HG03095 (cell line): Measurements from ENCODE around the gene ELAPOR1.

Source experiments
- ATAC-seq: cut with Tn5 transposase; IDR thresholded peaks from one replicate; pipeline ENCODE4 v1.9.1; 2021; ENCODE audit warnings: moderate library complexity; ENCODE audit not compliant: unreplicated experiment

Gene ELAPOR1

GRCh38 chr1:109113590-109114341 is at the start of gene ELAPOR1:
ELAPOR1 (plus strand) TSS chr1:109114115; CDS start chr1:109114184, 69 bp downstream.
- peak; percentile 51 for ATAC-seq

GRCh38 chr1:109065137-109065536 is 48.8 kb upstream of the ELAPOR1 start:
- ATAC-seq, result no peak

DNA sequence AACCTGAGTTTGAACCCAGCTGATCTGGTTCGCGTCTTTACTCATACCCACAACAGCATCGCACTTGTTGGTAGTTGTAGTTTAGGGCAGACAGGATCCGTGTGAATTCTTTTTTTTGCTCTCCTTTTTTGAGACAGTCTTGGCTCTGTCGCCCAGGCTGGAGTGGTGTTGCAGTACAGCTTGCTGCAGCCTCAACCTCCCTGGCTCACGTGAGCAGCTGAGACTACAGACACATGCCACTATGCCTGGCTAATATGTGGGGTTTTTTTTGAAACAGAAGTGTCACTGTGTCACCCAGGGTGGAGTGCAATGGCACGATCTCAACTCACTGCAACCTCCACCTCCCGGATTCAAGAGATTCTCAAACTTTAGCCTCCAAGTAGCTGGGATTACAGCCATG is 46.0 kb upstream of the ELAPOR1 start:
- no peak for ATAC-seq

DNA sequence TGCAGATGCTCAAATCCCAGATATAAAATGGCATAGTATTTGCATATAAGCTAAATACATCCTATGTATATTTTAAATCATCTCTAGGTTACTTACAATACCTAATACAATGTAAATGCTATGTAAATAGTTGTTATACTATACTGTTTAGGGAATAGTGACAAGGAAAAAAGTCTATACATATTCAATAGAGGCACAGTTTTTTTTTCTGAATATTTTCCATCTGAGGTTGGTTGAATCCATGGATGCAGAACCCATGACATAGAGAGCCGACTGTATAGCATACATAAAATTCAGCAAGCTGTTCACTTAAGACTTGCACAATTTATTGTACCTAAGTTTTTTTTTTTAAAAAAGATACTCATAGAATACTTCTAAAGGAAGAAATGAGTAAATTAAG is 44.6 kb upstream of the ELAPOR1 start:
- ATAC-seq, result no peak

DNA sequence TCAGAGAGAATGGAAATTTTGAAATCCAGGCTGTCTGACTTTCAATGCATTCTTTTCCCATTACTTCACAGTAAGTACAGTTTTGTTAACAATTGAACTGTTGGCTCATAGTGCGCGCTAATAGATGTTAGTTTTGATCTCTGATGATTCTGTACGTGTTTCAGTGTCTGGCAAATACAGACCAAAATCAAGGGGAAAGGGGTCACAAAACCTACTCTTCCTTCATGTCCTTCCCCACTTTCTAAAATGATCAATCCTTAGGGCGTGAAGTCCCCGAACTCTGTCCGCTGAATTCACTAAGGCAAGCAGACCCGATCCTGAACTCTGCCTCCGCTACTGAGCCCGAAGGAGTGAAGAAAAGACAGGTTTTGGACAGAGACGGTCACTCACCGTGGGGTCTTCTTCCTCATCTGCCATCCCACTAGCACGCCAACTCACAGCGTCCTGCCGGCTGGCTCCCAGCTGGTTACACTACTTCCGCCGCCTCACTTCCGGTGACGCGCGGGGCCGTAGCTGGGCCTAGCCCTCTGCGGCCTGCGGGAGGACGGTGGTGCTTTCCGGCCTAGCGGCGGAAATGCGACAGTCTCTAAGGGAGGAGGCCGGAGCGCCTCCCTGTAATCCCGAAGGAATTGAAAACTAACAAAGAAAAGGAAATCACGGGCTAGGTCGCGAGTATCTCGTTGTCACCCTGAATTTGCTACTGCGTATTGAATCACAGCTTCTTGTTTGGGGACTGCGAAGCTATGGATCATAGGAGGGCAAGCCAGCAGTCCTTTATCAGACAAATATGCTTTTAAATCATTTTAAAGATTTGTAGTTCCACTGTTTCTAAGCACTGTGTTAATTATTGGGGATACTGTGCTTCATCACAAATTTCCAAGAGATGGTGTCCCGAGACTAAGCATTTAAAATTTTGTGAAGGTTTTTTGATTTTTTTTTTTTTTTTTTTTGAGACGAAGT is 38.1 kb upstream of the ELAPOR1 start, which contains the start of gene TAF13:
TSS of gene TAF13 (minus strand) at position 473 of the 960 bp plus-strand sequence. CDS start at position 417, 56 bp downstream.
- ATAC-seq, result peak; percentile 100

DNA sequence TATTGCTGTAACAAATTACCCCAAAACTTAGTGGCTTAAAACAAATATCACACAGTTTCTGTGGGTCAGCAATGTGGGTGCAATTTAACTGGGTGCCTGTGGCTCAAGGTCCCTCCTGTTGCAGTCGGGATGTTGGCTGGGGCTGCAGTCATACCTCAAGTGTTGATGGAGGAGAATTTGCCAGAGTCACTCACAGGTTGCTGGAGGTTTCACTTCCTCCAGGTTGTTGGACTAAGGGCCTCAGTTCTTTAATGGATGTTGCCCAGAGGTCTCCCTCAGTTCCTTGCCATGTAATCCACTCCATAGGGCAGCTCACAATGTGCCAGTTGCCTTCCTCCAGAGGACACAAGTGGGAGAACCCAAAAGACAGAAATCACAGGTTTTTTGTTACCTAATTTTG is 35.6 kb upstream of the ELAPOR1 start:
- no peak for ATAC-seq

GRCh38 chr1:109079240-109079622 is 34.7 kb upstream of the ELAPOR1 start:
- no peak for ATAC-seq

- no peak for ATAC-seq
These were observed 33.4 kb upstream of the ELAPOR1 start for GRCh38 chr1:109080441-109081082.

- no peak for ATAC-seq
These were observed 30.4 kb upstream of the ELAPOR1 start for GRCh38 chr1:109083501-109083900.

DNA sequence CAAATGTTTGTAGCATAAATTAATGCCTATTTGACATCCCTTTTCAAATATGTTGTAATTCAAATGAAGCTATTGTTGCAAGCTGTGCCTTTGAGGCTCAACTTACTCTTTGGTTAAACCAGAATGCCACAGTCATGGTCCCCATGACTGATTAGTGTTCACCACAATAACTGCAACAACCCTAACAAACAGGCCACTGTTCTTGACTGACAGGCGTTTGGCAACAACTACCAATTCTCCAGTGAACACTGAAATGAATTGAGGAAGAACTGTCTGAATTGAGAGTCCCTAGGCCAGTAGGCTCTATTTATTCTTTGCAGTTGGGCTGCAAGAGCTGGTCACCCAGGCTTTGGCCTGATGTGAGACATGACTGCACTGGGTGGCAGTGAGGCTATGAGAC is 30.0 kb upstream of the ELAPOR1 start:
- no peak for ATAC-seq

GRCh38 chr1:109084563-109085517 is 29.1 kb upstream of the ELAPOR1 start:
- ATAC-seq, result no peak

DNA sequence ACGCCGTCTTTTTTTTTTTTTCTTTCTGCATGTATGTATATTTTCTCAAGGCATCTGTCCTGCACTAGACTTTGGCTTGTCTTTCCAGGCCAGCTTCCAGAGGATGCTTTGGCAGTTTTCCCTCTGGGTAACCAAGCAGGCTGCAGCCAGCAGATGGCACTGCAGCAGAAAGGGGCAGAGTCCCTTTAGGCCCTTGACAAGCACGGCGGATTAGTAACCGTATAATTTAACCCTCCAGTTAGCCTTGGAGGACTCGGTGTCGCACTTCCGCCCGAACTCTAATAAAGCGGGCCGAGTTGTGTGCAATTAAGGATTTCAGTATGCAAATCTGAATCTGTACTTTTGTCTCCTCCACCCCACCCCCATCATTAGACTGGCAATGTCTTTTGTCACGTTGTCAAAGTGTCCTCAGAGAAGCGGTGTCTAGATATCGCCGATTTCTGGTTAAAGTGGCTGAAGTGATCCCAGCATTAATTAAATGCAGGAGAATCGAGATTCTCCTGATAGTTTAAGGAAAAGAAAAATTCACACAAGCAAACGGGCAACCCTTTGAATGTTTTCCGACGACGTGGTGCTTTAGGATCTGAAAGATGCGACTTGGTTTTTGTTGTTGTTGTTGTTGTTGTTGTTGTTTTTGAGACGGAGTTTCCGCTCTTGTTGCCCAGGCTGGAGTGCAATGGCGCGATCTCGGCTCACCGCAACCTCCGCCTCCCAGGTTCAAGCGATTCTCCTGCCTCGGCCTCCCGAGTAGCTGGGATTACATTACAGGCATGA is 24.5 kb upstream of the ELAPOR1 start:
- ATAC-seq, result no peak

DNA sequence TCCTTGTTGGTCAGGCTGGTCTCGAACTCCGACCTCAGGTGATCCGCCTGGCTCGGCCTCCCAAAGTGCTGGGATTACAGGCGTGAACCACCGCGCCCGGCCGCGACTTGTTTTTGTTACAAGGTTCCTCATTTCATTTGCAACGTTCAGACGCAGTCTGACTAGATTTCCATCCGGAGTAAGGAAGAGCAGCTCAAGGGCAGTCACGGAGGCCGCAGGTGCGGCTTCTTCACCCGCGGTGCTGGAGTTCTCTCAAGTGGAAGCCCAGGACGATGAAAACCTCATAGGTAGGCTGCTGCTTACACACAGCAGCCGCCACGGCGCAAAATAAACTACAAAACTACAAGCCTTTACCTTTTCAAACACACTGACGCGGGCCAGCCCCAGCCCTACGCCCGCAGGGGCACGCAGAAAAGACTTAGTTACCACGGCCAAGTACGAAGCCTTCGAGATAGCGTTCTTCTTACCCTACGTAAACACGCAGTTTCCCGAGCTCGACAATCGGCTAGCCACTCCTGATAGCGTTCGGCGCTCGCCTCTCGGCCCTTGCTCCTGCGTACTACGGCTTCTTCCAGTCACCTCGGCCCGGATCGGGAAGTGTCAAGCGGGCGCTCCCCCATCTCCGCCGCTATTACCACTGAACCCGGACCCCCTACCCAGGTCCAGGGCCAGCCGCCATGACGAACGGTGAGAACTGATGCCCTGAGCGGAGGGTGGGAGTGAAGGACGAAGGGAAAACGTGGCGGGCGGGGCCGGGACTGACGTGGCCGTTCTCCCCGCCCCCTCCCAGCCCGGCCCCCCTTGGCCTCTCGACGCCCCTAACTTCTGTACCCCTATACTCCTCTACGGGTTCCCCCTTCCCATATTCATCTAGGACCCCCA is 23.5 kb upstream of the ELAPOR1 start, which contains the start of gene TMEM167B:
TSS of gene TMEM167B (plus strand) at position 569 of the 882 bp plus-strand sequence. CDS start at position 678, 109 bp downstream.
- ATAC-seq, result peak; percentile 87

GRCh38 chr1:109091078-109091838 is 22.7 kb upstream of the ELAPOR1 start:
- ATAC-seq, result peak; percentile 54

DNA sequence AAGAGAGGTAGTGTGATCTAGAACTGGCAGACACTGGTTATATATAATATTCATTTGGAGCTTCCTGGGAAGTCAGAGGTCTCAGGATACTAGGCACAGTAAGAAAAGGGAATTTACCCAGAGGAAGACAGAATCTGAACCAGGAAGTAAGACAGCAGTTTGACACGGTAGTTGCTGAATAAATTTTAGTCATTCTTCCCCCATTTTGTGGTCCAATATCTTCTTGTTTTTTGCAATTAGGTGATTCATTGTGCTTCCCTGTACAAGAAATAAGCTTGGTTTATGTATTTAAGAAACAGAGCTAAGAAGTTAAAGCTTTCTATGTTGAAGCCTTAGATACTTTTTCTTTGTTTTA is 22.1 kb upstream of the ELAPOR1 start:
- no peak for ATAC-seq

GRCh38 chr1:109094377-109094803 is 19.5 kb upstream of the ELAPOR1 start:
- ATAC-seq, result no peak

GRCh38 chr1:109094871-109095270 is 19.0 kb upstream of the ELAPOR1 start:
- no peak for ATAC-seq

- ATAC-seq, result no peak
These were observed 18.3 kb upstream of the ELAPOR1 start for GRCh38 chr1:109095631-109096030.
